Psoas muscle (tissue), 8 donors: ENCODE measurements around the gene MPPED1. TPM values are rescaled to one million over a fixed set of nuclear protein-coding genes. Genes with fewer than 3 reads are reported as not detected.

Source experiments
- ATAC-seq, 4 donors: fragments of 200-7000 bp; cut with Tn5 transposase; one replicate each; pipeline ENCODE4 v1.9.1; 2020; ENCODE audit warnings: moderate library complexity in 3 of 4, mild to moderate bottlenecking in 2 of 4
- DNase-seq, 2 donors: peaks; one replicate each; pipeline ENCODE4 v3.0.0-alpha.2; 2020
- H3K27ac ChIP-seq: fragments of 200-600 bp; one replicate; pipeline ENCODE4 v1.8.0; 2022
- H3K27me3 ChIP-seq, 3 donors: fragments of 200-600 bp in 1 of 3; one replicate each; pipeline versions ENCODE4 v1.6.1 to v1.8.0; 2013 to 2022; ENCODE audit warnings: low read length in 2 of 3, mild to moderate bottlenecking in 2 of 3, moderate library complexity in 1 of 3; ENCODE audit not compliant: insufficient read depth in 3 of 3
- H3K36me3 ChIP-seq, 2 donors: fragments of 200-600 bp in 1 of 2; one replicate each; pipeline versions ENCODE4 v1.6.1 to v1.8.0; 2013 to 2022; ENCODE audit warnings: low read depth in 1 of 2, mild to moderate bottlenecking in 1 of 2, moderate library complexity in 1 of 2; ENCODE audit not compliant: insufficient read depth in 1 of 2
- H3K4me1 ChIP-seq: fragments of 200-600 bp; one replicate; pipeline ENCODE4 v1.8.0; 2022
- H3K4me3 ChIP-seq: fragments of 200-600 bp; one replicate; pipeline ENCODE4 v1.8.0; 2022; ENCODE audit warnings: mild to moderate bottlenecking
- H3K9me3 ChIP-seq: fragments of 200-600 bp; one replicate; pipeline ENCODE4 v1.8.0; 2022
- WGBS, 3 donors: extraction: QIAGEN DNeasy Blood & Tissue Kit; methylation state at CpG; one replicate each; pipeline versions ENCODE4 v1.1.6 to v1.1.7; 2013; 5-methylcytosine and 5-hydroxymethylcytosine counted together
- intact Hi-C, 2 donors: fragments of 100-400 bp; cut with DNase I; formaldehyde crosslinking; loops; one replicate each; pipeline versions ENCODE4 v1.11.0 to v1.14.2; 2022
- polyA plus RNA-seq, 3 donors: library from polyadenylated mRNA; stranded (reverse); fragments of 200-250 nt; gene quantifications; one replicate each; pipeline ENCODE4 v1.2.3, GENCODE V29; 2013
- total RNA-seq, 4 donors: library from RNA; stranded (reverse); fragmentation: NEBNext Ultra II Directional in 2 of 4; extraction: Animal tissue kit (Norgen Biotek cat#: 25700) in 2 of 4; gene quantifications; one replicate each; pipeline versions ENCODE4 v1.2.1 to v1.2.4, GENCODE V29; 2021 to 2023
- TF ChIP-seq, protein P1 (sequence below): fragments of 200-600 bp; IDR thresholded peaks from one replicate; pipeline ENCODE4 v1.8.0; 2022; ENCODE audit warnings: antibody characterized with exemption
- donor health status: healthy with polysubstance abuse.
- donor health status: DM: no; HTN: no; CAD: no; lungs with moderate emphysema.
- donor health status: Bipolar disorder and iron deficiency.
- donor health status: healthy.
- donor health status: DM: yes; HTN: yes; CAD: no.
- donor health status: DM: no; HTN: no; CAD: no.
- donor health status: DM: no; HTN: no; CAD: no.
- donor health status: DM: yes; HTN: yes; CAD: no.

MPPED1 gene
- total and polyA plus RNA-seq, 7 donors = 0.04 to 0.10 TPM; not detected in 5

DNA sequence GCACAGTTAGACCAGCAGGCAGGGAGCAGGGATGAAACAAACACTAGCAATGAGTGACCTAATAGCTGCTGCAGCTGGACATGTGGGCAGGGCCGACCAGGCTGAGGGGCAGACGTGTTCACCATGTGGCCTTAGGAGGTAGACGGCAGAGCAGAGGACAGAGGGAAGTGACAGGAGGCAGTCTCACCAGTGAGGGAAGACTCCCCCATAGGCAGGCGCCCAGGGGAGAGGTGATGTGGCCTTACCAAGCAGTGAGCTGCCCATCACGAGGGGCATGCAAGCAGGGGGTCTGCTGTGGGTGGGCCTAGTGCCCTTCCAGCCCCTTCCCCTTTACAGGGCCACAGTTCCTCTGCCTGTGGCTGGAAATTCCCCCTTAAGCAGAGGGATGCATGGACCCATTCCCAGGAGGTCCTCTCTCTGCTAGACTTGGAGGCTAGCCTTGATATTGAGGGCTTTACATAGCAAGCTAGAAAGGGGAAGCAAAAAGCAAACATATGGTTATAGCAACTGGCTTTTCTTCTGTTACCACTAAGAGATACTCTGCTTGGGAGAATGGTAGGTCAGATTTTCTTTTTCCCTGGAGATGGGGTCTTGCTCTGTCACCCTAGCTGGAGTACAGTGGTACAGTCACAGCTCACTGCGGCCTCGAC, 67.6 kb downstream of the MPPED1 start:
- 69 to 80% (median 74%) methylated on average over 7 of the region's 7 CpGs for WGBS, 3 donors
- Histone ChIP-seq H3K9me3 (no peaks in the 10 kb centered on the region), H3K27ac (no peak overlapping the region), H3K4me3 (no peak overlapping the region), H3K27me3 (peaks cover 0 to 10% (median 9%) of the 10 kb centered on the region in 3 donors), H3K36me3 (no peaks in the 10 kb centered on the region), H3K4me1 (no peaks in the 10 kb centered on the region)
- ATAC-seq = no peak
- intact Hi-C loops = no loop called here
- no peak for DNase-seq
- TF ChIP-seq, protein P1, sequence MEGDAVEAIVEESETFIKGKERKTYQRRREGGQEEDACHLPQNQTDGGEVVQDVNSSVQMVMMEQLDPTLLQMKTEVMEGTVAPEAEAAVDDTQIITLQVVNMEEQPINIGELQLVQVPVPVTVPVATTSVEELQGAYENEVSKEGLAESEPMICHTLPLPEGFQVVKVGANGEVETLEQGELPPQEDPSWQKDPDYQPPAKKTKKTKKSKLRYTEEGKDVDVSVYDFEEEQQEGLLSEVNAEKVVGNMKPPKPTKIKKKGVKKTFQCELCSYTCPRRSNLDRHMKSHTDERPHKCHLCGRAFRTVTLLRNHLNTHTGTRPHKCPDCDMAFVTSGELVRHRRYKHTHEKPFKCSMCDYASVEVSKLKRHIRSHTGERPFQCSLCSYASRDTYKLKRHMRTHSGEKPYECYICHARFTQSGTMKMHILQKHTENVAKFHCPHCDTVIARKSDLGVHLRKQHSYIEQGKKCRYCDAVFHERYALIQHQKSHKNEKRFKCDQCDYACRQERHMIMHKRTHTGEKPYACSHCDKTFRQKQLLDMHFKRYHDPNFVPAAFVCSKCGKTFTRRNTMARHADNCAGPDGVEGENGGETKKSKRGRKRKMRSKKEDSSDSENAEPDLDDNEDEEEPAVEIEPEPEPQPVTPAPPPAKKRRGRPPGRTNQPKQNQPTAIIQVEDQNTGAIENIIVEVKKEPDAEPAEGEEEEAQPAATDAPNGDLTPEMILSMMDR = no peak

DNA sequence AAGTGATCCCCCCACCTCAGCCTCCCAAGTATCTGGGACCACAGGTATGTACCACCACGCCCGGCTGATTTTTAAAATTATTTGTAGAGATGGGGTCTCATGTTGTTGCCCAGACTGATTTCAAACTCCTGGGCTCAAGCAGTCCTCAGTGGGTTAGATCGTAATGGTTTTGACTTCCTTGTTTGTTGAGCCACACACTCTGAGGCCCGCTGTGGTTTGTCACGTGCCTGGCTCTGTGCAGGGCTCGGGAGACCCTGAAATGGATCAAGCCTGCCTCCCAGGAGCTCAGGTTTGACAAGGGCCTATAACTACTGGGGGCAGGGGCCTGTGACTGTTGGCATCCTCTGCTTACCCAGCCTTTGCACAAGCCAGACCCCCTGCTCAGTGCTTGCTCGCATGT, 68.1 kb downstream of the MPPED1 start:
- TF ChIP-seq, protein P1 = no peak
- DNase-seq (no peak), ATAC-seq (no peak)
- intact Hi-C loops = no loop called here
- Histone ChIP-seq H3K4me3 (no peak overlapping the region), H3K9me3 (no peaks in the 10 kb centered on the region), H3K27ac (no peak overlapping the region), H3K27me3 (peaks cover 0 to 15% (median 9%) of the 10 kb centered on the region in 3 donors), H3K4me1 (no peaks in the 10 kb centered on the region), H3K36me3 (no peaks in the 10 kb centered on the region)
- 81 to 83% (median 81%) methylated on average over 7 of the region's 7 CpGs for WGBS, 3 donors

DNA sequence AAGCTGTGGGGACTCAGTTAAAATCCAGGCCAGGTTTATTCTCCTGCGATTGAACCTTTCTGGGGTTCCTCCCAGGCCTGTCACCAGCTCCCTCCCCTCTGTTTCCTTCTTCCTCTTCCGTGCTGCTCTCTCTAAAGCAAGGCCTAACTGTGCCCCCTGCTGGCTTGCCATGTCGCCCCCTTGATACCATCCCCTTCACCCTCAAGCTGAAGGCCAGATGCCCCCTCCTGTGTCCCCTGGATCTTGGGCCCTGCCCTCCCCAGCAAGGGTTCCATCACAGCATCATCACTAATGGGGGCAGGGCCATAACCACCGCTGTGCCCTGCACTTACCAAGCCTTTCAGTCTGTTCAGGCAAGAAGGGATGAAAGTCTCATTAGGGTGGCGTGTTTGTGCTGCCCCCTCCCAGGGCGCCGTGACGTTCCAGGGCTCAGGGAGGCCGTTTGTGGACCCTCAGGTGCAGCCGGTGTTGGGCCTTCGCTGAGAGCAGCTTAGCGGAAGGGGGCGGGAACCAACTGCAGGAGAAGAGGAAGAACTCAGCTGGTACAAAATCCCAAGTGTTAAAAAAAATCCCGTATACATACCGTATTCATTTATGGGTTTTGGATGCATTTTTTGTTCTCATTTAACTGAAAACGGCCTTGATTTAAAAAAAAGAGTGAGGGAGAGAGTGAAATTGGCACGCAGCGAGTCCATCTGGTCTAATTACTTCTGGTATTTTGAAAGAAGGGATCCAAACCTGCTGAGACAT, 69.9 kb downstream of the MPPED1 start:
- no peak overlapping the region for H3K4me3 ChIP-seq
- no peak for DNase-seq
- ATAC-seq = no peak
- no peaks in the 10 kb centered on the region for H3K4me1 ChIP-seq
- H3K27ac ChIP-seq = no peak overlapping the region
- peaks cover 0 to 25% (median 13%) of the 10 kb centered on the region in 3 donors for H3K27me3 ChIP-seq
- H3K36me3 ChIP-seq = no peaks in the 10 kb centered on the region
- intact Hi-C loops = no loop called here
- TF ChIP-seq, protein P1 = no peak
- no peaks in the 10 kb centered on the region for H3K9me3 ChIP-seq
- 35 to 39% (median 37%) methylated on average over 18 of the region's 18 CpGs for WGBS, 3 donors

DNA sequence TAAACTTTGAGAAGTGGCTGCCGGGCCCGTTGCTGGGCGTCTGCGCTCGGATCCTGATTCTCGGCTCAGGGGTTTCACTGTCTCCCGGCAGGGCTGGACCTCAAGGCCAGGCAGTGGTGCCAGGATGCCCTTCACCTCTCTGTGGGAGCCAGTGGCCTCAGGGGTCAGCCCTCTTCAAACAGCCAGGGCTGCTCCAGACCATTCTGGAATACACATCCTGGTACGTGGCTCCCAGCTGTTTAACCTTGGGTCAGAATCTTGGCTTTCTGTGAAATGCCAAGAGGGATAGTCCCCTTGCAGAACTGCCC, 70.5 kb downstream of the MPPED1 start:
- no peaks in the 10 kb centered on the region for H3K4me1 ChIP-seq
- ATAC-seq (no peak), DNase-seq (no peak)
- no peaks in the 10 kb centered on the region for H3K9me3 ChIP-seq
- 18 to 39% (median 33%) methylated on average over 8 of the region's 8 CpGs for WGBS, 3 donors
- intact Hi-C loops = no loop called here
- no peak overlapping the region for H3K4me3 ChIP-seq
- H3K27me3 ChIP-seq = peaks cover 0 to 30% (median 13%) of the 10 kb centered on the region in 3 donors
- H3K36me3 ChIP-seq = no peaks in the 10 kb centered on the region
- TF ChIP-seq, protein P1 = no peak
- no peak overlapping the region for H3K27ac ChIP-seq
